GM21576 (cell line): ENCODE measurements around the gene FETUB.
A peak's percentile ranks its signal among the peaks of the same experiment; 100 is the strongest.
"Not testable (repeated sequence)": the region's sequence is repeated elsewhere in the genome, so short reads cannot be mapped to it uniquely, and the experiment has no call there.

ENCODE experiments used
- ATAC-seq: cut with Tn5 transposase; IDR thresholded peaks from one replicate; pipeline ENCODE4 v1.9.1; 2021; ENCODE audit warnings: mild to moderate bottlenecking, moderate library complexity; ENCODE audit not compliant: unreplicated experiment

Gene FETUB

GRCh38 chr3:186630950-186631641, 9.1 kb upstream of the FETUB start:
- ATAC-seq: no peak

- no peak for ATAC-seq
Measured at GRCh38 chr3:186633481-186633880, 6.7 kb upstream of the FETUB start.

- ATAC-seq: not testable (repeated sequence)
Measured at GRCh38 chr3:186634207-186634606, 6.0 kb upstream of the FETUB start.

GRCh38 chr3:186635532-186635931, 4.7 kb upstream of the FETUB start:
- ATAC-seq: no peak

GRCh38 chr3:186636536-186636935, 3.7 kb upstream of the FETUB start:
- no peak for ATAC-seq

GRCh38 chr3:186637686-186638085, 2.5 kb upstream of the FETUB start:
- ATAC-seq: no peak

GRCh38 chr3:186638259-186638658, 1.9 kb upstream of the FETUB start:
- no peak for ATAC-seq

GRCh38 chr3:186640473-186640818, 247 bp downstream of the FETUB start:
- no peak for ATAC-seq

GRCh38 chr3:186640929-186641328, 730 bp downstream of the FETUB start:
- ATAC-seq: no peak

GRCh38 chr3:186642014-186642413, 1.8 kb downstream of the FETUB start:
- no peak for ATAC-seq

- ATAC-seq: no peak
Measured at GRCh38 chr3:186643493-186643892, 3.3 kb downstream of the FETUB start.

- no peak for ATAC-seq
Measured at GRCh38 chr3:186644683-186645082, 4.5 kb downstream of the FETUB start.

- no peak for ATAC-seq
Measured at GRCh38 chr3:186646106-186646505, 5.9 kb downstream of the FETUB start.

GRCh38 chr3:186646841-186647240, 6.6 kb downstream of the FETUB start:
- ATAC-seq: no peak

- no peak for ATAC-seq
Measured at GRCh38 chr3:186648851-186649250, 8.7 kb downstream of the FETUB start.

- no peak for ATAC-seq
Measured at GRCh38 chr3:186651678-186652215, 11.5 kb downstream of the FETUB start.

- ATAC-seq: peak; percentile 94
Measured at GRCh38 chr3:186653080-186653707, 13.0 kb downstream of the FETUB start.

GRCh38 chr3:186653984-186654383, 13.8 kb downstream of the FETUB start:
- no peak for ATAC-seq

- ATAC-seq: no peak
Measured at GRCh38 chr3:186663361-186664118, 23.3 kb downstream of the FETUB start.

GRCh38 chr3:186664119-186664495, 23.9 kb downstream of the FETUB start:
- no peak for ATAC-seq

GRCh38 chr3:186664506-186664905, 24.3 kb downstream of the FETUB start:
- no peak for ATAC-seq
